K562 (cell line): ENCODE results near the gene NR3C1. TPM values are rescaled to one million over a fixed set of nuclear protein-coding genes. Genes with fewer than 3 reads are reported as not detected.

Source experiments
- ATAC-seq: fragments of 200-7000 bp; cut with Tn5 transposase; 3 replicates; pipeline ENCODE4 v1.9.1; 2020; ENCODE audit warnings: moderate library complexity
- BruUV-seq: library from RNA; stranded (reverse); fragments of 400-500 nt; replicated peaks from 2 replicates; lab custom pipeline; 2021; lab: Mats Ljungman, UMichigan
- CTCF ChIA-PET: fragments of 300-600 bp; formaldehyde crosslinking; extraction: SDS; loops from one replicate; lab custom pipeline; 2021; ENCODE audit warnings: low intra/inter-chr PET ratio; lab: Yijun Ruan, JAX
- POLR2A ChIA-PET: fragments of 300-600, 350-650 bp; sonication (Branson Sonifier 250); formaldehyde crosslinking; extraction: SDS; loops from one replicate; lab custom pipeline; 2021; ENCODE audit warnings: antibody characterized with exemption, inconsistent platforms; lab: Yijun Ruan, JAX
- DNase-seq, 4 experiments: peaks; one replicate each; pipeline versions ENCODE4 v3.0.0 to v3.0.0-alpha.2; 2011 to 2018; ENCODE audit warnings: low spot score in 3 of 4, mixed read lengths in 3 of 4; ENCODE audit errors: extremely low read depth in 1 of 4
- FAIRE-seq: peaks from 2 replicates; lab custom pipeline; 2011; peaks lifted over from hg19 to GRCh38; lab: Jason Lieb, UNC
- H2AFZ ChIP-seq: 2 replicates; pipeline ENCODE4 v1.6.0; 2011; ENCODE audit warnings: low read depth, low read length, control low read depth, inconsistent platforms
- H3K27ac ChIP-seq: fragments of 200-600 bp; 3 replicates; pipeline ENCODE4 v1.8.0; 2011; ENCODE audit warnings: low read depth, mild to moderate bottlenecking, control low read depth, inconsistent platforms, low read length, moderate library complexity, mixed read lengths; ENCODE audit errors: extremely low read depth
- H3K27me3 ChIP-seq, 2 experiments: fragments of 300-600 bp in 1 of 2; 2 replicates in 1 of 2; 3 replicates in 1 of 2; pipeline versions ENCODE4 v1.6.0 to v1.8.0; 2011; ENCODE audit warnings: inconsistent platforms in 2 of 2, low read length in 2 of 2, mild to moderate bottlenecking in 1 of 2, mixed read lengths in 1 of 2, moderate library complexity in 1 of 2; ENCODE audit not compliant: control insufficient read depth in 2 of 2, insufficient read depth in 2 of 2
- H3K36me3 ChIP-seq: fragments of 300-600 bp; 3 replicates; pipeline ENCODE4 v1.8.0; 2011; ENCODE audit warnings: mild to moderate bottlenecking, low read length, inconsistent platforms; ENCODE audit not compliant: control insufficient read depth, insufficient read depth
- H3K4me1 ChIP-seq, 2 experiments: fragments of 200-600 bp in 1 of 2; replicated peaks in 1 of 2; 2 replicates in 1 of 2; 3 replicates in 1 of 2; pipeline versions ENCODE4 v1.5.1 to v1.8.0; 2011; ENCODE audit warnings: inconsistent platforms in 2 of 2, low read length in 2 of 2, mild to moderate bottlenecking in 1 of 2, mixed read lengths in 1 of 2, moderate library complexity in 1 of 2; ENCODE audit not compliant: control insufficient read depth in 2 of 2, insufficient read depth in 2 of 2
- H3K4me2 ChIP-seq: 2 replicates; pipeline ENCODE4 v1.6.1; 2011; ENCODE audit warnings: low read length, control low read depth, inconsistent platforms, mixed read lengths; ENCODE audit not compliant: insufficient read depth
- H3K4me3 ChIP-seq: fragments of 200-600 bp; sonication (generic), shearing (Covaris generic); 2 replicates; pipeline ENCODE4 v1.5.1; 2016; ENCODE audit warnings: control low read depth, inconsistent platforms
- H3K79me2 ChIP-seq: fragments of 200-600 bp; 3 replicates; pipeline ENCODE4 v1.8.0; 2011; ENCODE audit warnings: low read length, inconsistent platforms; ENCODE audit not compliant: control insufficient read depth, insufficient read depth
- H3K9ac ChIP-seq, 2 experiments: 2 replicates each; pipeline versions ENCODE4 v1.6.0 to v1.6.1; 2011; ENCODE audit warnings: low read depth in 2 of 2, low read length in 2 of 2, control low read depth in 1 of 2, inconsistent platforms in 1 of 2, mild to moderate bottlenecking in 1 of 2, mixed read lengths in 1 of 2; ENCODE audit not compliant: insufficient read depth in 1 of 2
- H3K9me1 ChIP-seq: one replicate; pipeline ENCODE4 v1.6.0; 2011; ENCODE audit warnings: inconsistent platforms, mild to moderate bottlenecking, low read length, moderate library complexity; ENCODE audit not compliant: control insufficient read depth, insufficient read depth
- H3K9me3 ChIP-seq: replicated peaks from 2 replicates; pipeline ENCODE4 v1.5.1; 2011; ENCODE audit warnings: low read depth, low read length, inconsistent platforms; ENCODE audit not compliant: control insufficient read depth, insufficient read depth
- H4K20me1 ChIP-seq: replicated peaks from 2 replicates; pipeline ENCODE4 v1.6.1; 2011; ENCODE audit warnings: low read length, inconsistent platforms, mixed read lengths; ENCODE audit not compliant: control insufficient read depth, insufficient read depth
- BCOR ChIP-seq: fragments of 450-650 bp; IDR thresholded peaks from 2 replicates; pipeline ENCODE4 v1.6.1; 2016
- BRD9 ChIP-seq: fragments of 450-650 bp; IDR thresholded peaks from 2 replicates; pipeline ENCODE4 v1.6.1; 2018; ENCODE audit warnings: low read depth; ENCODE audit not compliant: partially characterized antibody
- CBFA2T2 ChIP-seq: fragments of 450-650 bp; conservative IDR thresholded peaks from 2 replicates; pipeline ENCODE4 v1.6.1; 2017; ENCODE audit warnings: mild to moderate bottlenecking
- CEBPG ChIP-seq, 3 experiments: fragments of 200-800 bp in 1 of 3; sonication (Bioruptor generic) in 1 of 3; sonication (generic) in 1 of 3; formaldehyde crosslinking in 1 of 3; IDR thresholded peaks in 2 of 3; conservative IDR thresholded peaks in 1 of 3; 2 replicates each; pipeline versions ENCODE4 v1.6.1 to v1.8.0; 2016 to 2022; ENCODE audit warnings: missing compliant biosample characterization in 2 of 3, missing genetic modification characterization in 2 of 3, mild to moderate bottlenecking in 1 of 3, missing genetic modification reagents in 1 of 3
- CTCFL ChIP-seq: IDR thresholded peaks from 2 replicates; pipeline ENCODE4 v1.6.1; 2011; ENCODE audit warnings: borderline replicate concordance, low read depth, mild to moderate bottlenecking, moderate library complexity, low read length; ENCODE audit not compliant: insufficient read depth, poor library complexity, severe bottlenecking
- ESRRB ChIP-seq: fragments of 250-450 bp; sonication (Bioruptor Pico); IDR thresholded peaks from 2 replicates; pipeline ENCODE4 v1.5.0; 2020; ENCODE audit warnings: mild to moderate bottlenecking, moderate library complexity, borderline replicate concordance
- FOXA1 ChIP-seq: fragments of 450-650 bp; IDR thresholded peaks from 2 replicates; pipeline ENCODE4 v1.6.1; 2016; ENCODE audit warnings: mild to moderate bottlenecking, borderline replicate concordance
- HDAC8 ChIP-seq: fragments of 450-650 bp; IDR thresholded peaks from 2 replicates; pipeline ENCODE4 v1.6.1; 2016; ENCODE audit warnings: mild to moderate bottlenecking, missing genetic modification characterization, moderate library complexity, missing compliant biosample characterization
- HEY1 ChIP-seq: fragments of 250-450 bp; sonication (Bioruptor Pico); IDR thresholded peaks from 2 replicates; pipeline ENCODE4 v1.5.0; 2020; ENCODE audit warnings: mild to moderate bottlenecking, moderate library complexity, borderline replicate concordance
- HNRNPH1 ChIP-seq: fragments of 200-400 bp; formaldehyde crosslinking; optimal IDR thresholded peaks from 2 replicates; pipeline ENCODE3; 2017; ENCODE audit warnings: low read depth, mild to moderate bottlenecking, low read length, moderate library complexity
- HNRNPL ChIP-seq: fragments of 200-400 bp; formaldehyde crosslinking; IDR thresholded peaks from 2 replicates; pipeline ENCODE4 v1.6.1; 2017; ENCODE audit warnings: low read depth, mild to moderate bottlenecking, low read length
- HNRNPLL ChIP-seq: fragments of 200-400 bp; formaldehyde crosslinking; IDR thresholded peaks from 2 replicates; pipeline ENCODE4 v1.6.1; 2017; ENCODE audit warnings: low read length, low read depth, mild to moderate bottlenecking; ENCODE audit not compliant: poor library complexity, severe bottlenecking
- POLR2H ChIP-seq: IDR thresholded peaks from 2 replicates; pipeline ENCODE4 v1.6.1; 2016; ENCODE audit warnings: missing genetic modification characterization, low read depth, mild to moderate bottlenecking, control low read depth, missing compliant biosample characterization, moderate library complexity
- TAF9B ChIP-seq: fragments of 450-650 bp; IDR thresholded peaks from 2 replicates; pipeline ENCODE4 v1.6.1; 2018; ENCODE audit warnings: mild to moderate bottlenecking; ENCODE audit not compliant: partially characterized antibody
- ZNF146 ChIP-seq: IDR thresholded peaks from one replicate; pipeline ENCODE4 v1.6.1; 2018; ENCODE audit warnings: missing compliant biosample characterization; ENCODE audit not compliant: unreplicated experiment
- ZNF347 ChIP-seq: fragments of 450-650 bp; formaldehyde crosslinking; IDR thresholded peaks from 2 replicates; pipeline ENCODE4 v1.4.0; 2020; ENCODE audit warnings: low read depth, mild to moderate bottlenecking, moderate library complexity
- WGBS: fragments of 100-300 bp; shearing (Covaris generic); methylation state at CpG from one replicate; pipeline ENCODE4 v1.1.6; 2016; ENCODE audit warnings: low coverage, mixed read lengths; ENCODE audit not compliant: insufficient coverage; ENCODE audit errors: missing lambda C conversion rate; 5-methylcytosine and 5-hydroxymethylcytosine counted together
- in situ Hi-C: fragments of 300-500 bp; cut with MboI; formaldehyde crosslinking; loops from 4 replicates; pipeline ENCODE4 v1.15.0; 2018; ENCODE audit warnings: inconsistent platforms, mixed read lengths
- intact Hi-C: fragments of 100-400 bp; cut with micrococcal nuclease; formaldehyde crosslinking; loops from 2 replicates; pipeline ENCODE4 v1.14.2; 2022
- polyA plus RNA-seq, 8 experiments: library from polyadenylated mRNA; depleted of rRNA in 4 of 8; stranded (reverse) in 5 of 8; unstranded in 3 of 8; fragments of >200 nt; fragmentation: Nextera tagmentation in 2 of 8; fragmentation: Illumina TruSeq in 1 of 8; extraction: Ambion mirVana in 2 of 8; extraction: Trizol in 1 of 8; gene quantifications; 2 replicates each; pipeline versions ENCODE4 v1.2.1 to v1.2.3, GENCODE V29; 2011 to 2014; ENCODE audit warnings: inconsistent platforms in 1 of 8, missing spikeins in 1 of 8
- total RNA-seq, 7 experiments: library from RNA; depleted of rRNA in 6 of 7; stranded (reverse); fragments of >200 nt in 6 of 7; fragmentation: Illumina TruSeq in 2 of 7; extraction: Trizol in 2 of 7; gene quantifications; 2 replicates each; pipeline versions ENCODE4 v1.2.1 to v1.2.3, GENCODE V29; 2011 to 2021; ENCODE audit warnings: low replicate concordance in 1 of 7
- TF ChIP-seq, protein P1 (sequence below): fragments of 250-450 bp; sonication (Bioruptor Pico); IDR thresholded peaks from 2 replicates; pipeline ENCODE4 v1.8.0; 2021; ENCODE audit warnings: moderate library complexity, mild to moderate bottlenecking, inconsistent platforms

The NR3C1 gene
- total and polyA plus RNA-seq, 9 of the 15 experiments (the other 6 are each of a cell fraction or from before 2014, with no cell fraction given), result 8.2 to 36.0 (median 15.0) TPM

DNA sequence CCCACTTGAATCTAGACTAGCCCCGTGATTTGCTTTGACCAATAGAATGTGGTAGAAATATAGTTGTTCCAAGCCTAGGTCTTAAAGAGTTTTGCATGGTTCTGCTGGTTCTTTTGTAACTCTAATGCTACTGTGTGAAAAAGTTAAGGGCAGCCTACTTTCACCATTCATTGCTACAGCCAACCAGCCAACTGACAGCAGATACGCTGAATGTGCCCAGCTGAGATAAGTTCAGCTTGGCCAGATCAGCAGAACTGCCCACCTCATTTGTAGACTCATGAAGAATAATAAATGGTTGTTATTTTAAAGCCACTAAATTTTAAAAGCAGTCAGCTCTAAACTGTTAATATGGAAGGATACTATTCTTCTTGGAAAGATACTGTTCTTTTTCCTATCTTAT is 23.9 kb downstream of the NR3C1 start:
- peaks cover 2% of the 10 kb centered on the region for H3K9me3 ChIP-seq
- no peak overlapping the region for H3K4me2 ChIP-seq
- POLR2A ChIA-PET, result interaction anchor here (1.9 kb wide), 1 partner anchor 10 kb away, joined by 6 read pairs; no protein-coding TSS in a partner anchor
- no peak overlapping the region for H3K27ac ChIP-seq
- H2AFZ ChIP-seq, result no peak overlapping the region
- no TSS peak for BruUV-seq
- H3K79me2 ChIP-seq, result peaks cover 89% of the 10 kb centered on the region
- 76% methylated on average over 2 of the region's 2 CpGs for WGBS
- CTCF ChIA-PET, result no interaction called here
- H3K27me3 ChIP-seq, result no peaks in the 10 kb centered on the region
- FAIRE-seq, result no peak
- no peaks in the 10 kb centered on the region for H3K4me1 ChIP-seq
- intact Hi-C loops, result no loop called here
- H3K9ac ChIP-seq, result no peak overlapping the region
- H3K9me1 ChIP-seq, result no peaks in the 10 kb centered on the region
- H3K4me3 ChIP-seq, result no peak overlapping the region
- DNase-seq, result no peak
- no peak for ATAC-seq
- H4K20me1 ChIP-seq, result no peaks in the 10 kb centered on the region
- in situ Hi-C loops, result no loop called here
- H3K36me3 ChIP-seq, result no peaks in the 10 kb centered on the region; the same call in 2 of the 3 replicates
- no peak for TF ChIP-seq POLR2H (tag)
- no peak for TF ChIP-seq ZNF146
- no peak for TF ChIP-seq TAF9B
- no peak for TF ChIP-seq ZNF347 (CRISPR knock-in tag)
- TF ChIP-seq CBFA2T2, result no peak
- TF ChIP-seq CEBPG (CRISPR knock-in tag; IDR thresholded peaks at IDR 0.05), result no peak
- TF ChIP-seq CEBPG (tag; conservative IDR thresholded peaks at IDR 0.05 in 1 of 2, IDR thresholded peaks at IDR 0.05 in 1 of 2), result no peak
- TF ChIP-seq HDAC8 (tag), result no peak
- TF ChIP-seq HNRNPLL, result no peak
- no peak for TF ChIP-seq HEY1 (CRISPR knock-in tag)
- no peak for TF ChIP-seq BRD9
- no peak for TF ChIP-seq BCOR
- no peak for TF ChIP-seq FOXA1
- TF ChIP-seq HNRNPH1, result no peak
- TF ChIP-seq, protein P1, sequence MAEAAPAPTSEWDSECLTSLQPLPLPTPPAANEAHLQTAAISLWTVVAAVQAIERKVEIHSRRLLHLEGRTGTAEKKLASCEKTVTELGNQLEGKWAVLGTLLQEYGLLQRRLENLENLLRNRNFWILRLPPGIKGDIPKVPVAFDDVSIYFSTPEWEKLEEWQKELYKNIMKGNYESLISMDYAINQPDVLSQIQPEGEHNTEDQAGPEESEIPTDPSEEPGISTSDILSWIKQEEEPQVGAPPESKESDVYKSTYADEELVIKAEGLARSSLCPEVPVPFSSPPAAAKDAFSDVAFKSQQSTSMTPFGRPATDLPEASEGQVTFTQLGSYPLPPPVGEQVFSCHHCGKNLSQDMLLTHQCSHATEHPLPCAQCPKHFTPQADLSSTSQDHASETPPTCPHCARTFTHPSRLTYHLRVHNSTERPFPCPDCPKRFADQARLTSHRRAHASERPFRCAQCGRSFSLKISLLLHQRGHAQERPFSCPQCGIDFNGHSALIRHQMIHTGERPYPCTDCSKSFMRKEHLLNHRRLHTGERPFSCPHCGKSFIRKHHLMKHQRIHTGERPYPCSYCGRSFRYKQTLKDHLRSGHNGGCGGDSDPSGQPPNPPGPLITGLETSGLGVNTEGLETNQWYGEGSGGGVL (CRISPR knock-in tag), result no peak
- TF ChIP-seq ESRRB (CRISPR knock-in tag), result no peak
- no peak for TF ChIP-seq HNRNPL
- TF ChIP-seq CTCFL, result no peak
